H1 (cell line): ENCODE measurements around the gene CDK13. TPM values are rescaled to one million over a fixed set of nuclear protein-coding genes. Genes with fewer than 3 reads are reported as not detected.

Experiments used
- CTCF ChIA-PET: fragments of 300-600 bp; sonication (Branson Sonifier 250); formaldehyde crosslinking; loops from one replicate; lab custom pipeline; 2021; ENCODE audit not compliant: partially characterized antibody; lab: Charles Lee
- POLR2A ChIA-PET: fragments of 300-600 bp; sonication (Branson Sonifier 250); formaldehyde crosslinking; loops from one replicate; lab custom pipeline; 2021; ENCODE audit warnings: inconsistent platforms; ENCODE audit not compliant: partially characterized antibody; lab: Charles Lee
- DNase-seq, 2 experiments: peaks; one replicate each; pipeline versions ENCODE4 v3.0.0 to v3.0.0-alpha.2; 2010 to 2022; ENCODE audit warnings: low spot score in 2 of 2, low read depth in 1 of 2, mixed read lengths in 1 of 2
- FAIRE-seq: peaks from 2 replicates; lab custom pipeline; 2011; peaks lifted over from hg19 to GRCh38; lab: Jason Lieb, UNC
- H2AFZ ChIP-seq: 2 replicates; pipeline ENCODE4 v1.8.1; 2012; ENCODE audit warnings: low read length, inconsistent platforms
- H2AK5ac ChIP-seq: 2 replicates; pipeline ENCODE4 v1.6.1; 2013; ENCODE audit warnings: low read depth, low read length
- H2BK120ac ChIP-seq: replicated peaks from 2 replicates; pipeline ENCODE3; 2013; ENCODE audit warnings: low read depth, low read length, inconsistent platforms
- H2BK12ac ChIP-seq: 2 replicates; pipeline ENCODE4 v1.6.1; 2013; ENCODE audit warnings: low read depth, low read length
- H2BK15ac ChIP-seq: 2 replicates; pipeline ENCODE4 v1.6.1; 2013; ENCODE audit warnings: low read length
- H2BK20ac ChIP-seq: 2 replicates; pipeline ENCODE4 v1.6.1; 2013; ENCODE audit warnings: low read length
- H2BK5ac ChIP-seq: 2 replicates; pipeline ENCODE4 v1.6.1; 2013; ENCODE audit warnings: low read depth, low read length
- H3K14ac ChIP-seq: 2 replicates; pipeline ENCODE4 v1.6.1; 2013; ENCODE audit warnings: inconsistent platforms; ENCODE audit not compliant: insufficient read length
- H3K18ac ChIP-seq: 2 replicates; pipeline ENCODE4 v1.6.1; 2013; ENCODE audit warnings: low read length; ENCODE audit errors: extremely low read depth
- H3K23ac ChIP-seq: 2 replicates; pipeline ENCODE4 v1.6.1; 2013; ENCODE audit warnings: inconsistent platforms; ENCODE audit not compliant: insufficient read length
- H3K23me2 ChIP-seq: 2 replicates; pipeline ENCODE4 v1.6.1; 2013; ENCODE audit warnings: low read depth, low read length
- H3K27ac ChIP-seq: 2 replicates; pipeline ENCODE4 v1.6.1; 2011; ENCODE audit warnings: low read depth, low read length, inconsistent platforms
- H3K27me3 ChIP-seq, 4 experiments: replicated peaks in 1 of 4; 1 replicate in 1 of 4; 2 replicates in 3 of 4; pipeline versions ENCODE4 v1.6.1 to v1.8.1; 2011 to 2013; ENCODE audit warnings: low read length in 3 of 4, mild to moderate bottlenecking in 3 of 4, inconsistent platforms in 2 of 4, mixed read lengths in 2 of 4, moderate library complexity in 1 of 4; ENCODE audit not compliant: control insufficient read depth in 3 of 4, insufficient read depth in 3 of 4; ENCODE audit errors: extremely low read depth in 1 of 4
- H3K36me3 ChIP-seq, 4 experiments: 2 replicates each; pipeline versions ENCODE4 v1.6.1 to v1.8.1; 2011 to 2013; ENCODE audit warnings: mild to moderate bottlenecking in 4 of 4, low read length in 3 of 4, moderate library complexity in 2 of 4, control low read depth in 1 of 4, inconsistent platforms in 1 of 4; ENCODE audit not compliant: insufficient read depth in 4 of 4, control insufficient read depth in 2 of 4
- H3K4ac ChIP-seq: replicated peaks from 2 replicates; pipeline ENCODE3; 2013; ENCODE audit warnings: low read length, low read depth, mixed read lengths, inconsistent platforms; ENCODE audit not compliant: insufficient read length
- H3K4me1 ChIP-seq, 4 experiments: replicated peaks in 1 of 4; 1 replicate in 1 of 4; 2 replicates in 3 of 4; pipeline versions ENCODE4 v1.6.1 to v1.8.1; 2011 to 2013; ENCODE audit warnings: low read length in 3 of 4, inconsistent platforms in 2 of 4, mixed read lengths in 1 of 4; ENCODE audit not compliant: insufficient read depth in 4 of 4, control insufficient read depth in 3 of 4
- H3K4me2 ChIP-seq, 2 experiments: 2 replicates each; pipeline versions ENCODE4 v1.6.1 to v1.8.1; 2011 to 2013; ENCODE audit warnings: low read depth in 2 of 2, low read length in 2 of 2, control low read depth in 1 of 2, inconsistent platforms in 1 of 2, mild to moderate bottlenecking in 1 of 2; ENCODE audit not compliant: insufficient read depth in 1 of 2
- H3K4me3 ChIP-seq, 4 experiments: fragments of 200-600, 300-600 bp in 1 of 4; sonication (generic), shearing (Covaris generic), sonication (Bioruptor Twin) in 1 of 4; 2 replicates each; pipeline versions ENCODE4 v1.5.1 to v1.8.1; 2011 to 2016; ENCODE audit warnings: low read length in 4 of 4, low read depth in 3 of 4, control low read depth in 2 of 4, inconsistent platforms in 2 of 4, mild to moderate bottlenecking in 2 of 4, mixed read lengths in 1 of 4, moderate library complexity in 1 of 4; ENCODE audit not compliant: insufficient read depth in 2 of 4; ENCODE audit errors: extremely low read depth in 1 of 4
- H3K56ac ChIP-seq: replicated peaks from 2 replicates; pipeline ENCODE3; 2013; ENCODE audit warnings: low read depth, mild to moderate bottlenecking, mixed read lengths, low read length, inconsistent platforms; ENCODE audit not compliant: insufficient read length
- H3K79me1 ChIP-seq: 2 replicates; pipeline ENCODE4 v1.6.1; 2013; ENCODE audit warnings: low read depth, low read length, control low read depth
- H3K79me2 ChIP-seq, 2 experiments: 2 replicates each; pipeline versions ENCODE4 v1.6.1 to v1.8.1; 2012 to 2013; ENCODE audit warnings: low read length in 2 of 2, mild to moderate bottlenecking in 2 of 2, inconsistent platforms in 1 of 2; ENCODE audit not compliant: insufficient read depth in 2 of 2, control insufficient read depth in 1 of 2
- H3K9ac ChIP-seq, 4 experiments: replicated peaks in 1 of 4; 1 replicate in 1 of 4; 2 replicates in 3 of 4; pipeline versions ENCODE4 v1.6.1 to v1.8.1; 2011 to 2013; ENCODE audit warnings: low read depth in 3 of 4, low read length in 3 of 4, control low read depth in 2 of 4, mild to moderate bottlenecking in 2 of 4, moderate library complexity in 2 of 4, inconsistent platforms in 1 of 4; ENCODE audit errors: extremely low read depth in 1 of 4
- H3K9me3 ChIP-seq, 2 experiments: 2 replicates each; pipeline versions ENCODE4 v1.6.1 to v1.8.1; 2012 to 2013; ENCODE audit warnings: mild to moderate bottlenecking in 2 of 2, moderate library complexity in 2 of 2, control low read depth in 1 of 2, inconsistent platforms in 1 of 2, low read depth in 1 of 2, low read length in 1 of 2, mixed read lengths in 1 of 2; ENCODE audit not compliant: insufficient read depth in 2 of 2
- H4K20me1 ChIP-seq, 2 experiments: replicated peaks in 1 of 2; 2 replicates each; pipeline versions ENCODE3 to v1.8.1; 2011 to 2013; ENCODE audit warnings: inconsistent platforms in 2 of 2, low read length in 2 of 2, mild to moderate bottlenecking in 1 of 2; ENCODE audit not compliant: insufficient read depth in 2 of 2, control insufficient read depth in 1 of 2
- H4K5ac ChIP-seq: 2 replicates; pipeline ENCODE4 v1.6.1; 2013; ENCODE audit warnings: low read length, low read depth, mixed read lengths, inconsistent platforms; ENCODE audit not compliant: insufficient read length
- H4K8ac ChIP-seq: 2 replicates; pipeline ENCODE4 v1.8.0; 2013; ENCODE audit warnings: mild to moderate bottlenecking, moderate library complexity, low read length, inconsistent platforms; ENCODE audit not compliant: insufficient read depth; ENCODE audit errors: extremely low read depth
- H4K91ac ChIP-seq: replicated peaks from 2 replicates; pipeline ENCODE3; 2013; ENCODE audit warnings: low read length, mixed read lengths, inconsistent platforms; ENCODE audit not compliant: insufficient read length
- CBX8 ChIP-seq: fragments of 300-800, 300-1000 bp; sonication (generic); IDR thresholded peaks from 2 replicates; pipeline ENCODE4 v1.7.1; 2016; ENCODE audit warnings: low read depth, low read length, borderline replicate concordance
- CTCF ChIP-seq, 3 experiments: IDR thresholded peaks; 1 replicate in 2 of 3; 2 replicates in 1 of 3; pipeline versions ENCODE4 v1.5.1 to v1.6.1; 2011; ENCODE audit warnings: low read length in 3 of 3, mild to moderate bottlenecking in 3 of 3, inconsistent platforms in 2 of 3, low read depth in 1 of 3, moderate library complexity in 1 of 3; ENCODE audit not compliant: insufficient read depth in 1 of 3; ENCODE audit errors: control extremely low read depth in 1 of 3
- E2F6 ChIP-seq: IDR thresholded peaks from 2 replicates; pipeline ENCODE4 v1.6.1; 2012; ENCODE audit warnings: inconsistent platforms
- NRF1 ChIP-seq: IDR thresholded peaks from 2 replicates; pipeline ENCODE4 v1.6.1; 2011; ENCODE audit warnings: mild to moderate bottlenecking, low read depth, low read length, improper control_type of control experiment
- WGBS, 2 experiments: shearing (Covaris generic) in 1 of 2; methylation state at CpG; one replicate each; pipeline versions ENCODE4 v1.1.6 to v1.1.7; 2013 to 2015; ENCODE audit warnings: low lambda C conversion rate in 2 of 2, mixed read lengths in 2 of 2, inconsistent platforms in 1 of 2, low coverage in 1 of 2, missing lambda C conversion rate in 1 of 2; ENCODE audit not compliant: insufficient replicate concordance in 2 of 2, insufficient coverage in 1 of 2, insufficient read length in 1 of 2; ENCODE audit errors: extremely low coverage in 1 of 2, missing lambda C conversion rate in 1 of 2; 5-methylcytosine and 5-hydroxymethylcytosine counted together
- polyA plus RNA-seq, 7 experiments: library from polyadenylated mRNA; depleted of rRNA in 3 of 7; stranded (reverse) in 5 of 7; unstranded in 2 of 7; fragments of >200 nt in 5 of 7; fragments of 200-250 nt in 2 of 7; gene quantifications; 1 replicate in 5 of 7; 2 replicates in 1 of 7; 4 replicates in 1 of 7; pipeline versions ENCODE4 v1.2.1 to v1.2.3, GENCODE V29; 2011 to 2013; ENCODE audit warnings: missing spikeins in 2 of 7, mixed read lengths in 2 of 7
- total RNA-seq: library from RNA; stranded (reverse); fragmentation: NEBNext Ultra II Directional; extraction: Animal tissue kit (Norgen Biotek cat#: 25700); gene quantifications from 2 replicates; pipeline ENCODE4 v1.2.1, GENCODE V29; 2021

CDK13 gene
- total and polyA plus RNA-seq, 2 of the 8 experiments (the other 6 are each of a cell fraction or from before 2014, with no cell fraction given): 22.6 to 49.5 TPM

GRCh38 chr7:39910108-39910869 is 39.8 kb upstream of the CDK13 start:
- no peak overlapping the region for H2BK15ac ChIP-seq
- no peak overlapping the region for H3K23ac ChIP-seq
- H4K20me1 ChIP-seq: no peaks in the 10 kb centered on the region
- no peaks in the 10 kb centered on the region for H3K36me3 ChIP-seq
- ChIA-PET POLR2A (no interaction called here), CTCF (interaction anchor here (0.6 to 2.6 kb wide), 8 partner anchors 10 to 1531 kb away, joined by 3 to 24 read pairs (median 4); partner anchors contain the start of genes MPLKIP and SUGCT)
- no peaks in the 10 kb centered on the region for H3K79me2 ChIP-seq
- 90% methylated on average over 7 of the region's 7 CpGs; no CpG with 5 or more reads in 1 of the 2 experiments for WGBS, 2 experiments
- FAIRE-seq: no peak
- H2BK12ac ChIP-seq: no peak overlapping the region
- H3K4me1 ChIP-seq: no peaks in the 10 kb centered on the region
- DNase-seq: no peak
- H2BK120ac ChIP-seq: no peak overlapping the region
- H2BK5ac ChIP-seq: no peak overlapping the region
- H4K8ac ChIP-seq: no peak overlapping the region
- H4K91ac ChIP-seq: no peak overlapping the region
- H2AK5ac ChIP-seq: no peak overlapping the region
- TF ChIP-seq CTCF (IDR thresholded peaks at IDR 0.05; ENCODE audit: control extremely low read depth in 1 of 3, insufficient read depth in 1 of 3, low read depth in 1 of 3, low read length in 3 of 3): peak in 1 of 3 experiments; percentile 10; a peak in 1 of 4 replicates
- TF ChIP-seq NRF1: no peak
- TF ChIP-seq CBX8: no peak
- TF ChIP-seq E2F6: no peak
- H3K27me3 ChIP-seq: no peaks in the 10 kb centered on the region
- H3K79me1 ChIP-seq: no peaks in the 10 kb centered on the region
- no peak overlapping the region for H3K4me3 ChIP-seq
- no peak overlapping the region for H3K9ac ChIP-seq
- H4K5ac ChIP-seq: no peak overlapping the region
- no peak overlapping the region for H3K18ac ChIP-seq
- peak overlapping the region; percentile 38 for H3K4ac ChIP-seq
- no peak overlapping the region for H3K56ac ChIP-seq
- no peaks in the 10 kb centered on the region for H3K9me3 ChIP-seq
- no peak overlapping the region for H2BK20ac ChIP-seq
- no peaks in the 10 kb centered on the region for H3K23me2 ChIP-seq
- H2AFZ ChIP-seq: peak overlapping the region; percentile 20; the same call in 1 of the 2 replicates
- H3K4me2 ChIP-seq: no peak overlapping the region
- no peak overlapping the region for H3K14ac ChIP-seq
- H3K27ac ChIP-seq: no peak overlapping the region
